Activated CD8-positive, alpha-beta memory T cell treated with anti-CD3 and anti-CD28 coated beads, Interleukin-2, amount 10 ng/mL, durations not matched to agents 7 days and 5 days (primary cell): ENCODE data around the gene TBC1D25. TPM values are rescaled to one million over a fixed set of nuclear protein-coding genes. Genes with fewer than 3 reads are reported as not detected.
"Not testable (repeated sequence)": the region's sequence is repeated elsewhere in the genome, so short reads cannot be mapped to it uniquely, and the experiment has no call there.

Source experiments
- ATAC-seq: fragments of 150-1000 bp; cut with Tn5 transposase; one replicate; pipeline ENCODE4 v1.10.0; 2021; ENCODE audit warnings: moderate library complexity
- CTCF ChIA-PET: fragments of 350-600 bp; sonication (Branson Sonifier 250); formaldehyde crosslinking; loops from one replicate; lab custom pipeline; 2021; ENCODE audit warnings: antibody characterized with exemption; lab: Charles Lee
- DNase-seq: peaks from one replicate; pipeline ENCODE4 v3.0.0-alpha.2; 2020
- H3K27ac Mint-ChIP-seq: one replicate; pipeline ENCODE4 v1.8.0; 2021; ENCODE audit warnings: mild to moderate bottlenecking, mixed read lengths
- H3K27me3 Mint-ChIP-seq: one replicate; pipeline ENCODE4 v1.8.0; 2021; ENCODE audit warnings: mixed read lengths
- H3K36me3 Mint-ChIP-seq: one replicate; pipeline ENCODE4 v1.8.0; 2021; ENCODE audit warnings: mild to moderate bottlenecking, mixed read lengths
- H3K4me1 Mint-ChIP-seq: one replicate; pipeline ENCODE4 v1.8.0; 2021; ENCODE audit warnings: mixed read lengths
- H3K4me3 Mint-ChIP-seq: one replicate; pipeline ENCODE4 v1.8.0; 2021; ENCODE audit warnings: mild to moderate bottlenecking, moderate library complexity, mixed read lengths
- H3K9me3 Mint-ChIP-seq: one replicate; pipeline ENCODE4 v1.8.0; 2022; ENCODE audit warnings: low read depth, mixed read lengths
- total RNA-seq, 2 experiments: library from RNA; stranded (reverse); gene quantifications; one replicate each; pipeline ENCODE4 v1.2.3, GENCODE V29; 2021

TBC1D25 gene
- total RNA-seq, 2 experiments from 2014 or later = 23.2 to 26.3 TPM

DNA sequence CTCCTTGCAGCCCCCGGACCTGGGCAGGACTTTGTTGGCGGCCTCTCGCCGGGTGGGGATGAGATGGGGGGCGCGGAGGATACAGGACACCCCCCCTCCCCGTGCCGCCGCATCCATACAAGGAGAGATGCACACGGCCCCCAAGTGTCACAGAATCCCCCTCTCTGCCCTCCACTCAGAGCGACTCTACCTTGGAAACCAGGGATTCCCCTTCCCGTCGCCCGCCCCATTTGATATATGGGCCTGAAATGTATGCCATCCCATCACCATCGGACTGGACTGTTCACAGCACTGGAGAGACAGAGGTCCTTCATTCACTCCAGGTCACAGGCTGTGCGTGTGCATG lies 30.3 kb upstream of the TBC1D25 start:
- Mint-ChIP-seq H3K27me3 (no peaks in the 10 kb centered on the region), H3K36me3 (peaks cover 9% of the 10 kb centered on the region), H3K4me3 (peak overlapping the region; percentile 90), H3K27ac (peak overlapping the region; percentile 81), H3K4me1 (peaks cover 30% of the 10 kb centered on the region), H3K9me3 (no peaks in the 10 kb centered on the region)
- CTCF ChIA-PET = interaction anchor here (2.3 kb wide), 1 partner anchor 30 kb away, joined by 8 read pairs; the partner anchor contains the start of gene TBC1D25
- ATAC-seq = peak; percentile 21
- DNase-seq = no peak

DNA sequence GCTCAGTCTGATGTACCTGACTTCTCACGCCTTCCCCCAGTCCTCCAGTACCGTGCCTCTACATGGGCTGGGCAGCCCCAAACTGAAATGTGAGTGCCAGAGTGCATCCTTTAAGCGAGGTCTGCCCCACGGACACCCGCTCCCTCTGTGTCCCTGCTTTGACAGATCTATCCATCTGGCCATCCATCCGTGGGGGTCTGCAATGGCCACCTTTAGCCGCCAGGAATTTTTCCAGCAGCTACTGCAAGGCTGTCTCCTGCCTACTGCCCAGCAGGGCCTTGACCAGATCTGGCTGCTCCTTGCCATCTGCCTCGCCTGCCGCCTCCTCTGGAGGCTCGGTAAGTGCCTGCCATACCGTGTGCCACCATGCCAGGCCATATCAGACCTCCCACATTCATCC lies 29.9 kb upstream of the TBC1D25 start:
- CTCF ChIA-PET = interaction anchor here (1.2 kb wide), 1 partner anchor 21 kb away, joined by 3 read pairs; no protein-coding TSS in a partner anchor
- Mint-ChIP-seq H3K27me3 (no peaks in the 10 kb centered on the region), H3K9me3 (no peaks in the 10 kb centered on the region), H3K4me1 (peaks cover 30% of the 10 kb centered on the region), H3K4me3 (peak overlapping the region; percentile 90), H3K36me3 (peaks cover 9% of the 10 kb centered on the region), H3K27ac (peak overlapping the region; percentile 81)
- no peak for DNase-seq
- ATAC-seq = no peak

DNA sequence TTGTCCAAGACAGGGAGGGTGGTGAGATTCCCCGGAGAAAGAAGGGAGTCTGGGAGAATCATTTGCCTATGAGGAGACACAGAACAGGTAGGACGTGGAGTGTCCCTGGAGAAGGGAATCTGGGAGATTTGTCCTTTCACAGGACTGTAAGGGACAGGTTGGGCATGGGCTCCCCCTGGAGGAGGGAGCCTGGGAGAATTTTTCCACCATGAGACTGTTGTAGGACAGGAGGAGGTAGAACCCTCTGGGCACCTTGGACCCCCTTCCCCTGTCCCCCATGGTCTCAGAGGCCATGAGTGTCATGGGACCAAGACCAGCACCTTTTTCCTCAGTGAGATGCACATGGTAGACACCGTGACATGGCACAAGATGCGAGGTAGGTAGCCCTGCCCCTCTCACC lies 28.0 kb upstream of the TBC1D25 start:
- Mint-ChIP-seq H3K4me1 (peaks cover 34% of the 10 kb centered on the region), H3K4me3 (no peak overlapping the region), H3K36me3 (peaks cover 16% of the 10 kb centered on the region), H3K9me3 (no peaks in the 10 kb centered on the region), H3K27ac (no peak overlapping the region), H3K27me3 (no peaks in the 10 kb centered on the region)
- DNase-seq = no peak
- ATAC-seq = no peak
- CTCF ChIA-PET = no interaction called here

DNA sequence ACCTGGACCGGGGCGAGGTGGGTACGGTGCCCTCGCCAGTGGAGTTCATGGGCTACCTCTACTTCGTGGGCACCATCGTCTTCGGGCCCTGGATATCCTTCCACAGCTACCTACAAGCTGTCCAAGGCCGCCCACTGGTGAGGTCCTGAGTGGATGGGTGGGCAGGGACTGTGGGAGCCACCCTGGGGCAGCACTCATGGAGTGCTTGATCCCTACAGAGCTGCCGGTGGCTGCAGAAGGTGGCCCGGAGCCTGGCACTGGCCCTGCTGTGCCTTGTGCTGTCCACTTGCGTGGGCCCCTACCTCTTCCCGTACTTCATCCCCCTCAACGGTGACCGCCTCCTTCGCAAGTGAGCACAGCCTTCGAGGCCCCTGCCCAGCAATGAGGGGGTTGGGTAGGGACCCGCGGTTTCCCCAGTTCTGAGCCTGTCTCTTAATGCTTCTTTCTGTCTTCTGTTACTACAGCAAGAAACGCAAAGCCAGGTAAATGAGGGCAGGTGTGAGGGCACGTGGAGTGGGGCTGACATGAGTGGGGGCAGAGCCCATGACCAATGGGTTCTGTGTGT lies 27.1 kb upstream of the TBC1D25 start:
- Mint-ChIP-seq H3K36me3 (peaks cover 16% of the 10 kb centered on the region), H3K27ac (no peak overlapping the region), H3K27me3 (no peaks in the 10 kb centered on the region), H3K4me1 (peaks cover 40% of the 10 kb centered on the region), H3K4me3 (no peak overlapping the region), H3K9me3 (no peaks in the 10 kb centered on the region)
- DNase-seq = no peak
- CTCF ChIA-PET = no interaction called here
- ATAC-seq = no peak

DNA sequence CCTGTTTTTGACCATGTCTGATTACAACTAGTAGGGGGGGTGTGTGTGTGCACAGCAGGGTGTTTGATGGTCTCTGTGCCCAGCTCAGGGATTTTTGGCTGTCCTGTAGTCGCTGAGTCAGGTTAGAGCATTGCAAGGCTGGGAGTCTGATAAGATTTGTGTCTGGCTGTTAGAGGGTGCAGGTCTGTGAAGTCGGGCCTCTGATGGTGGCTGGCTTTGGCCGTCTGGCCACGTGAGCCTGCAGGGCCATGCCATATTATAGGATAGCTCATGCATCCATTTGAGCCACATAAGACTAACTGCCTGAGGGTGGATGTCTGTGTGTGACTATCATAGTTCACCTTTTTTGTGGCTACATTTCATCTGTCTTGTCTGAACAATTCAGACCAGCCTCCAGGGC lies 25.8 kb upstream of the TBC1D25 start:
- no peak overlapping the region for H3K27ac Mint-ChIP-seq
- DNase-seq = no peak
- H3K4me3 Mint-ChIP-seq = no peak overlapping the region
- CTCF ChIA-PET = no interaction called here
- H3K4me1 Mint-ChIP-seq = peaks cover 38% of the 10 kb centered on the region
- H3K27me3 Mint-ChIP-seq = no peaks in the 10 kb centered on the region
- ATAC-seq = no peak
- peaks cover 16% of the 10 kb centered on the region for H3K36me3 Mint-ChIP-seq
- no peaks in the 10 kb centered on the region for H3K9me3 Mint-ChIP-seq

DNA sequence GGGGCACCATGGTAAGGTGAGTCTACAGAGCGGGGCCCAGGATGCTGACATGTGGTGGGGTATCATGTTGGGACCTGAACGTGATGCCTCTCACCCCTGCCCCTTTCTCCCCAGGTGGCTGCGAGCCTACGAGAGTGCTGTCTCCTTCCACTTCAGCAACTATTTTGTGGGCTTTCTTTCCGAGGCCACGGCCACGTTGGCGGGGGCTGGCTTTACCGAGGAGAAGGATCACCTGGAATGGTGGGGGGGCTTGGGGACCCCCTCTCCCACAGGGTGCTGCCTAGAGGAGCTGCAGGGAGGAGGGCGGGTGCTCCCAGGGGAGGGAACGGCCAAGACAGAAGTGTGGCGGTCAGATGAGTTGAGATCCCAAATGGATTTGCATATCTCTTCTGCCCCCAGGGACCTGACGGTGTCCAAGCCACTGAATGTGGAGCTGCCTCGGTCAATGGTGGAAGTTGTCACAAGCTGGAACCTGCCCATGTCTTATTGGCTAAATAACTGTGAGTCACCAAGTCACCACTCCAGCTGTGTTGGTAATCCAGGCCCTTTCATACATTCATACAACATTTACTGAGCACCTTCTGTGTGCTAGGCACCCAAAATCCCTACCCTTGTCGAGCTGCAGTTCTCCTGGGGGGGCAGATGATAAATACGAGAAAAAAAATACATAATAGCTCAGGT lies 25.2 kb upstream of the TBC1D25 start:
- DNase-seq (no peak), ATAC-seq (no peak)
- peaks cover 39% of the 10 kb centered on the region for H3K4me1 Mint-ChIP-seq
- CTCF ChIA-PET = interaction anchor here (1.2 kb wide), 1 partner anchor 25 kb away, joined by 3 read pairs; the partner anchor contains the start of gene TBC1D25
- peaks cover 18% of the 10 kb centered on the region for H3K36me3 Mint-ChIP-seq
- H3K4me3 Mint-ChIP-seq = no peak overlapping the region
- no peaks in the 10 kb centered on the region for H3K27me3 Mint-ChIP-seq
- H3K9me3 Mint-ChIP-seq = no peaks in the 10 kb centered on the region
- no peak overlapping the region for H3K27ac Mint-ChIP-seq

DNA sequence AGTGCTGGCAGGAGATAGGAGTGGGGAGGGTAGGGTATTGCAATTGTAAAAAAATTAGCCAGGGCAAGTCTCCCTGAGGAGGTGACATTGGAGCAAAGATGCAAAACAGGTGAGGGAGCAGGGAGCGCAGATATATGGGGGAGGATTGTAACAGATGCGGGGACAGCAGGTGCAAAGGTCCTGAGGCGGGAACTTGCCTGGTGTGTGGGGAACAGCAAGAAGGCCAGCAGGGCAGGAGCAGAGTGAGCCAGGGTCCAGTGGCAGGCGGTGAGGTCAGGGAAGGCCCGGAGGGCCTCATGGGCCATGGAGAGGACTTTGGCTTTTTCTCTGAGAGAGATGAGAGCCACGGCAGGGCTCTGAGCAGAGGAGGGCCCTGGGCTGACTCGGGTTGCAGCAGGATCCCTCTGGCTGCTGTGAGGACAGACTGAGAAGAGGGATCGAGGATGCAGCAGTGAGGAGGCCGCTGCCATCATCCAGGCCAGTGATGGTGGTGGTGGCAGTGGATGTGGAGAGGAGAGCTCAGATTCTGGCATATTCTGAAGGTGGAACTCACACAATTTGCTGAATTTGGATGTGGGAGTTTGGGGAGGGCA lies 24.6 kb upstream of the TBC1D25 start:
- no peak overlapping the region for H3K4me3 Mint-ChIP-seq
- DNase-seq (no peak), ATAC-seq (no peak)
- peak overlapping the region; percentile 49 for H3K27ac Mint-ChIP-seq
- H3K4me1 Mint-ChIP-seq = peaks cover 38% of the 10 kb centered on the region
- CTCF ChIA-PET = interaction anchor here (1.2 kb wide), 1 partner anchor 24 kb away, joined by 3 read pairs; the partner anchor contains the start of gene TBC1D25
- peaks cover 20% of the 10 kb centered on the region for H3K36me3 Mint-ChIP-seq
- no peaks in the 10 kb centered on the region for H3K27me3 Mint-ChIP-seq
- no peaks in the 10 kb centered on the region for H3K9me3 Mint-ChIP-seq

DNA sequence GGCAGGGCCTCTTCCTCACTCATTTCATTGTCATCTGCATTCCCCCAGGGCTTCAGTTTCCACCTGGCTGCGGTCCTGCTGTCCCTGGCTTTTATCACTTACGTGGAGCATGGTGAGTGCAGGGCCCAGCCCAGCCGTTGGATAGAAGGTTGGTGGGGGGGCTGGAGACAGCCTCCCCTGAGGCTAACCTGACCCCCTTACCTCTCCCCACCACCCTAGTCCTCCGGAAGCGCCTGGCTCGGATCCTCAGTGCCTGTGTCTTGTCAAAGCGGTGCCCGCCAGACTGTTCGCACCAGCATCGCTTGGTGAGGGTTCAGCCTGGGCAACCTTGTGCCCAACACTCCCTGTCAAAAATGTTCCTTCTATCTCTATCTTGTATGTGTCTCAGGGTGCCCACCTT lies 23.7 kb upstream of the TBC1D25 start:
- CTCF ChIA-PET = no interaction called here

DNA sequence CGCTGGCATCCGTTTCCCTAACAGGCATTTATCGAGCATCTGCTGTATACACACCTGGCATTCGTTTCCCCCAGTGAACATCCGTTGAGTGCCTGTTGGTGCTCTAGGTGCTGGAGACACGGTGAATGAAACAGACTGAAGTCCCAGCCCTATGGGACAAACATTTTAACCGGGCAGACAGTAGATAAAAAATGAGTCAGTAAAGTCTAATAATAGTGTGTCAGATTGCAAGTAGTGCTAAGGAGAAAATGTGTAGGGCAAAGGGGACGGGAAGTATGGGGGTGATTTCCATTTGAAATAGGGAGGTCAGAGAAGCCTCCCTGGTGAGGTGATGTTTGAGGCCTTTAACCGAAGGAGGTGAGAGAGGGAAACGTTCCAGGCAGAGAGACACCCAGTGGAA lies 23.2 kb upstream of the TBC1D25 start:
- no peak for ATAC-seq
- H3K27me3 Mint-ChIP-seq = no peaks in the 10 kb centered on the region
- H3K36me3 Mint-ChIP-seq = peaks cover 17% of the 10 kb centered on the region
- H3K4me1 Mint-ChIP-seq = peaks cover 38% of the 10 kb centered on the region
- CTCF ChIA-PET = no interaction called here
- H3K9me3 Mint-ChIP-seq = no peaks in the 10 kb centered on the region
- H3K27ac Mint-ChIP-seq = peak overlapping the region; percentile 42
- no peak overlapping the region for H3K4me3 Mint-ChIP-seq
- no peak for DNase-seq

More for the DNA sequence above, 23.7 kb upstream of the TBC1D25 start:
- H3K4me3 Mint-ChIP-seq = no peak overlapping the region
- H3K27me3 Mint-ChIP-seq = no peaks in the 10 kb centered on the region
- no peak for ATAC-seq
- peaks cover 38% of the 10 kb centered on the region for H3K4me1 Mint-ChIP-seq
- DNase-seq = no peak
- H3K36me3 Mint-ChIP-seq = peaks cover 18% of the 10 kb centered on the region
- no peaks in the 10 kb centered on the region for H3K9me3 Mint-ChIP-seq
- no peak overlapping the region for H3K27ac Mint-ChIP-seq

DNA sequence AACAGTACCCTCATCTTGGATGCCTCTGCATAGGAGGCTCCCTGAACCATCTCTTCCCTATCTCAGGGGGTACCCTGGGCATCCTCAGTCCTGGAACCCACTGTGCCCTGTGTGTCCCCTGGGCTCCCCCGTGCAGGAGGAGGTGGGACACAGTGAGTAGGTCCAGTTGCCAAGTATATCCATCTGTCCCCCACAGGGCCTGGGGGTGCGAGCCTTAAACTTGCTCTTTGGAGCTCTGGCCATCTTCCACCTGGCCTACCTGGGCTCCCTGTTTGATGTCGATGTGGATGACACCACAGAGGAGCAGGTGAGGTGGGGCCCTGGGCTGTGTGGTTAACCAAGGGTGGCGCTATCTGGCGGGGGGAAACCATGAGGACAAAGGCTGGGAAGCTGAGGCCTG lies 22.5 kb upstream of the TBC1D25 start:
- DNase-seq (no peak), ATAC-seq (no peak)
- Mint-ChIP-seq H3K36me3 (peaks cover 13% of the 10 kb centered on the region), H3K9me3 (no peaks in the 10 kb centered on the region), H3K27me3 (no peaks in the 10 kb centered on the region), H3K4me1 (peaks cover 33% of the 10 kb centered on the region), H3K4me3 (no peak overlapping the region), H3K27ac (peak overlapping the region; percentile 30)
- CTCF ChIA-PET = interaction anchor here (0.7 kb wide), 1 partner anchor 43 kb away, joined by 3 read pairs; no protein-coding TSS in a partner anchor

DNA sequence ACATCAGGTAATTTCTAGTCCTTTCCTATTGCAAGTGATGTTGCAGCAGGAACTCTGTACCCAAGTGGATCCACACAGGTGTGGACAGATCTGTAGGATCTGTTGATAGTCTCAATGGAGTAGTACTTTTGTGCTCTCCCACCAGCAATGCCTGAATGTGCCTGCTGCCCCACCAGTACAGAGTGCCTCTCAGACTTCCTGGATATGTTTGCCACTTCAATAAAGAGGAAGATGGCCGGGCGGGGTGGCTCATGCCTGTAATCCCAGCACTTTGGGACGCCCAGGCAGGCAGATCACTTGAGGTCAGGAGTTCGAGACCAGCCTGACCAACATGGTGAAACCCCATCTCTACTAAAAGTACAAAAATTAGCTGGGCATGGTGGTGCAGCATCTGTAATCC lies 20.0 kb upstream of the TBC1D25 start:
- Mint-ChIP-seq H3K27ac (peak overlapping the region; percentile 93), H3K4me1 (peaks cover 35% of the 10 kb centered on the region), H3K36me3 (peaks cover 21% of the 10 kb centered on the region)
- H3K9me3 Mint-ChIP-seq, CTCF ChIA-PET, DNase-seq, H3K4me3 Mint-ChIP-seq, ATAC-seq, H3K27me3 Mint-ChIP-seq: not testable (repeated sequence)

DNA sequence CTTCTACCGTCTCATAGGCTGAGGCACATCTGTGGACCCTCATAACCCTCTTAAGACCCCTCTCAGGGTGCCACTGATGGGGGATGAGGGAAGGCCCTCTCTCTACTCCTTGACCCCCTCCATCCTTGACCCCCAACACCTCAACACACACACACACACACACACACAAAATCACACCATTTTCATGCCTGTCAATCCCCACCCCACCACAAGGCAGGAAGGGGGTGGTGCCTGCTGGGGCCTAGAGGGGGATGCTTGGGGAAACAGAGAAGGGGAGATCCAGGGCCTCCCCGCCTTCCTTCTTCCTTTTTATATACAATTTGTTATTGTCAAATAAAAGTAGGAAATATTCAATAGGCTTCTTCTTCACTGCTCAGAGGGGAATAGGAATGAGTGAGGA lies 19.1 kb upstream of the TBC1D25 start:
- ATAC-seq (no peak), DNase-seq (peak; percentile 65)
- no peaks in the 10 kb centered on the region for H3K27me3 Mint-ChIP-seq
- CTCF ChIA-PET = no interaction called here
- peaks cover 40% of the 10 kb centered on the region for H3K4me1 Mint-ChIP-seq
- H3K36me3 Mint-ChIP-seq = peaks cover 25% of the 10 kb centered on the region
- no peaks in the 10 kb centered on the region for H3K9me3 Mint-ChIP-seq
- H3K4me3 Mint-ChIP-seq = peak overlapping the region; percentile 93
- peak overlapping the region; percentile 93 for H3K27ac Mint-ChIP-seq

DNA sequence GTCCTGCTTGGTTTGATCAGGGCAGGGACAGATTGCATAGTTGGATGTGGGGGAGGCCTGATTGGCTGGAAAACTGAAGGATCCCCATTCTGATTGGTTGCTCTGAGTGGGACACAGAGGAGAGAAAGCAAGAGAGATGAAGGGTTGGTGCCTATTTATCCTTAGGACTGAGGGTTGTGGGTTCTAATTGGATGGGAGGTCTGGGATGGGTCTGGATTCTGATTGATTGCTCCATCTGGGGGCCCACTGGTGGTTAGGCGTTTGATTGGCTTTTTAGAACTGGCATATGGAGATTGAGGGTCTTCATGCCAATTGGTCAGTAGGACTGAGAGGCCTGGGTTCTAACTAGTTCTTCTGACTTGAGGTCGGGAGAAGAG lies 18.6 kb upstream of the TBC1D25 start:
- Mint-ChIP-seq H3K36me3 (peaks cover 25% of the 10 kb centered on the region), H3K4me3 (peak overlapping the region; percentile 93), H3K27ac (peak overlapping the region; percentile 93), H3K4me1 (peaks cover 41% of the 10 kb centered on the region), H3K9me3 (no peaks in the 10 kb centered on the region), H3K27me3 (no peaks in the 10 kb centered on the region)
- CTCF ChIA-PET = no interaction called here
- peak; percentile 58 for DNase-seq
- ATAC-seq = peak; percentile 15
